ENCODE measurements around the gene GALNT2. TPM values are rescaled to one million over a fixed set of nuclear protein-coding genes. Genes with fewer than 3 reads are reported as not detected.

The GALNT2 gene
- total RNA-seq, 4 donors from 2014 or later = 41.7 to 56.4 (median 50.7) TPM

DNA sequence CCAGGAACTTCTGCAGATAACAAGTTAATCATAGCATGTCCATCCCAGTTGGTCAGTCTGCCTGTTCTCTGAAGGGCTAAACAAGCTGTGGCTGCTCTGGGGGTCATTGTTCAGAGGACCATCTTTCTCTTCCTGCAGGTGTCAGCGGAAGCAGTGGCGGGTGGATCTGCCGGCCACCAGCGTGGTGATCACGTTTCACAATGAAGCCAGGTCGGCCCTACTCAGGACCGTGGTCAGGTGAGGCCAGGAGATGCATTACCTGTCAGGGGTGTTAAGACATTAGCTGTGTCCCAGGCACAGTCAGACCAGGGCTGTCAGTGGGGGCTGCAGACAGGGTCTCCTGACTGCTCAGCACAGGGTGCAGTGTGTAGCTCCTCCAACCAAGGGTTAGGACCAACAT, 168.8 kb downstream of the GALNT2 start:
- TF ChIP-seq, protein P1, sequence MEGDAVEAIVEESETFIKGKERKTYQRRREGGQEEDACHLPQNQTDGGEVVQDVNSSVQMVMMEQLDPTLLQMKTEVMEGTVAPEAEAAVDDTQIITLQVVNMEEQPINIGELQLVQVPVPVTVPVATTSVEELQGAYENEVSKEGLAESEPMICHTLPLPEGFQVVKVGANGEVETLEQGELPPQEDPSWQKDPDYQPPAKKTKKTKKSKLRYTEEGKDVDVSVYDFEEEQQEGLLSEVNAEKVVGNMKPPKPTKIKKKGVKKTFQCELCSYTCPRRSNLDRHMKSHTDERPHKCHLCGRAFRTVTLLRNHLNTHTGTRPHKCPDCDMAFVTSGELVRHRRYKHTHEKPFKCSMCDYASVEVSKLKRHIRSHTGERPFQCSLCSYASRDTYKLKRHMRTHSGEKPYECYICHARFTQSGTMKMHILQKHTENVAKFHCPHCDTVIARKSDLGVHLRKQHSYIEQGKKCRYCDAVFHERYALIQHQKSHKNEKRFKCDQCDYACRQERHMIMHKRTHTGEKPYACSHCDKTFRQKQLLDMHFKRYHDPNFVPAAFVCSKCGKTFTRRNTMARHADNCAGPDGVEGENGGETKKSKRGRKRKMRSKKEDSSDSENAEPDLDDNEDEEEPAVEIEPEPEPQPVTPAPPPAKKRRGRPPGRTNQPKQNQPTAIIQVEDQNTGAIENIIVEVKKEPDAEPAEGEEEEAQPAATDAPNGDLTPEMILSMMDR (IDR thresholded peaks at IDR 0.05; ENCODE audit: low read depth) = no peak

DNA sequence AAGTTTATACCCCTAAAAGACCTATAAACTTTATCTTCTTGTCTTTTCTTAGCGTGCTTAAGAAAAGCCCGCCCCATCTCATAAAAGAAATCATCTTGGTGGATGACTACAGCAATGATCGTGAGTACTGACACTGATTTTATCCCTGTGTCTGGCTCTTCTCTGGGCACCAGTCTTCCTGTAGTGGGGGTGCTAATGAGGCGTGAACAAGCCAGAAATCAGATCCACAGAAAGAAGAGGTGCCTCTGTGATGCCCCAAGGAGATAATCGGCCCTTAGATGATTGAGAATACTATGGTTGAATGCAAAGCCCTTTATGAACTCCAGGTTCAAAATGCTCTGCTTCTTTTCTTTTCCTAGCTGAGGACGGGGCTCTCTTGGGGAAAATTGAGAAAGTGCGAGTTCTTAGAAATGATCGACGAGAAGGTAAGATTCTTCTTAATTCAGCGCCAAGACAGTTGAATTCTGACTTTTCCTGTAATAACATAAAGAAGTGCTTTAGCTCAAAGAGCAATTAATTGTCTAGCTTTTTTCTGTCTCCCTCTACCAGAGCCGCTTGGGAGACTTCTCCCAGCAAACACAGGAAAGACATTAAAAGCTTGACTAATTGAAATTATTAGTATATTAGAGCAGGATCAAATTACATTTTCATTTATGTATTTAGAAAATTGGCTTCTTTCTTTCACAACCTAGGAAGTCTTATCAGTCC, 169.4 kb downstream of the GALNT2 start:
- TF ChIP-seq, protein P1 (IDR thresholded peaks at IDR 0.05; ENCODE audit: low read depth) = no peak

DNA sequence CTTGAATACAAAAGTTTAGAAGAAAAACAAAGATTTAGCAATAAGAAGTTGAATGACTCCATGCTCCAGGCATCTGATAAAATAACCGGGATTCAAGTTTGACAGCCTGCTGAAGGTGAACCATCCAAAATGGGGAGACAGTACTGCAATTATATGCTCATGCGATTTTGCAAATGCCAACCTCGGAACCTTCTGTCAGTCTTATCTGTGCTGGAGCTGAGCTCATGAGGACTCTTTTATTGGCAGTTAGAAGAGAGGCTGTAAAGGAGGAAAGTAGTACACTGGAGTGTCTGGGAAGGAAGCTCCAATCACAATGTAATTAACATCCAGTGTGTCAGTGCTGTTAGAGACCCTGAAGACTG, 170.0 kb downstream of the GALNT2 start:
- TF ChIP-seq, protein P1 (IDR thresholded peaks at IDR 0.05; ENCODE audit: low read depth) = no peak

DNA sequence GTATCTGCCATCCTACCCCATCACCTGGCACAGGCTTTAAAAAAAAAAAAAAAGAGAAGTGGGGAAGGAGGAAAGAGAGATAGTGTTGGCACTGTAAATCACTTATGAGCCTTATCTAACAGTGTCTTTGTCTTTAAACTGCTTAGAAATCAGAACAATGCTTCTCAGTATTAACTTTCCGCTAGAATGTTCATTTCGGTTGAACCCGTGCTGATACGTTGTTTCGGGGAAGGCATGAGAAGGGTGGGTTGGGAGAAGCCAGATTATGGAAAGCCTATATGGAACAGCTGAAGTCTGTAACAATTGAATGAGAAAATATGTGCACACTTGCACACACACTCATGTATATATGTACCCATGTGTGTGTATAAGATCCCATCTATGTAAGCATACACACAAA, 170.8 kb downstream of the GALNT2 start:
- TF ChIP-seq, protein P1 (IDR thresholded peaks at IDR 0.05; ENCODE audit: low read depth) = no peak

DNA sequence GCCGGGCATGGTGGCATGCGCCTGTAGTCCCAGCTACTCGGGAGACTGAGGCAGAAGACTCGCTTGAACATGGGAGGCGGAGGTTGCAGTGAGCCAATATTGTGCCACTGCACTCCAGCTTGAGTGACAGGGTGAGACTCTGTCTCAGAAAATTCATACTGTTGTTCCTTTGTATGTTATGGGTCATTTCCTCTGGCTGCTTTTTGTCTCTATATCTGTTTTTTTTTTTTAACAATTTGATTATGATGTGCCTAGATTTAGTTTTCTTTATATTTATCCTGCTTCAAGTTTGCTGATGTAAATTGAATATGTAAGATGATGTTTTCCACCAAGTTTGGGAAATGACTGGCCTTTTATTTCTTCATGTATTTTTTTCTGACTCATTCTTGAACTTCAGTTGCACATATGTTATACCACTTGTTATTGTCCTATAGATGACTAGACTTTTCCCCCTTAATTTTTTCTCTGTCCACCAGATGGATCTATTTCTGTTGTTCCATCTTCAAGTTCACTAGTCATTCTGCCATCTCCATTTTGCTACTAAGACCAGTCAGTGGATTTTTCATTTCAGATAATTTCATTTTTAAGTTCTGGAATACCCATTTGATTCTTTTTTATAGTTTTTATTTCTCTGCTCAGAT, 173.5 kb downstream of the GALNT2 start:
- TF ChIP-seq, protein P1 (IDR thresholded peaks at IDR 0.05; ENCODE audit: low read depth) = no peak

DNA sequence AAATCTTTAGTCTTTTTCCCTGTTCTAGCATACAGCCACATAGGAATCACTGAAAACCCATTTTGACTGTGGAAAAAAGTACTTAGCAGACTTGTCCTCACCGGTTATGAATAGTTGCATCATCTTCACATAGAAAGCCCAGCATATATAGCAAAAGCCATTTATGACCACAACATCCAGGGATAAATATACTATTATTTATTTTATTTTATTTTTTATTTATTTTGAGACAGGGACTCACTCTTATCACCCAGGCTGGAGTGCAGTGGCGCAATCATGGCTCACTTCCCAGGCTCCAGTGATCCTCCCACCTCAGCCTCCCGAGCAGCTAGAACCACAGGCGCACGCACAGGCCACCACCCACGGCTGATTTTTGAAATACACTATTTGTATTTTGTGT, 175.3 kb downstream of the GALNT2 start:
- TF ChIP-seq, protein P1 (IDR thresholded peaks at IDR 0.05; ENCODE audit: low read depth) = no peak

DNA sequence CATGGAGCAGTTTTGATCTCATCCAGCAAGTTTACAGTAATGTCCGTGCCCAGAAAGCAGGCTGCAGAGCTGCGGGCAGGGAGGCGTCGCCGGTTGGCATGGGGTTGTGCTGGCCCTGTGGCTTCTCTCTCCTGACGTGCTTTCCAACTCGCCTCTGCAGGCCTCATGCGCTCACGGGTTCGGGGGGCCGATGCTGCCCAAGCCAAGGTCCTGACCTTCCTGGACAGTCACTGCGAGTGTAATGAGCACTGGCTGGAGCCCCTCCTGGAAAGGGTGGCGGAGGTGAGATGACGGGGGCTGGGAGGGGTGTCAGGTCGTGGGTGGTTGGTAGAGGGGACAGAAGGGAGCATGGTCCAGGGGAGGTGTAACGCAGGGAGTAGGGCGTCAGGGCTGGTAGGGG, 176.1 kb downstream of the GALNT2 start:
- TF ChIP-seq, protein P1 (IDR thresholded peaks at IDR 0.05; ENCODE audit: low read depth) = no peak

All from subcutaneous adipose tissue (tissue), 4 donors.